Muscle of back (tissue), 11 donors: ENCODE measurements around the gene KATNB1. TPM values are rescaled to one million over a fixed set of nuclear protein-coding genes. Genes with fewer than 3 reads are reported as not detected.
"Not testable (repeated sequence)": the region's sequence is repeated elsewhere in the genome, so short reads cannot be mapped to it uniquely, and the experiment has no call there.

Experiments
- DNase-seq, 3 donors: peaks; one replicate each; pipeline versions ENCODE4 v3.0.0 to v3.0.0-alpha.2; 2013
- polyA plus RNA-seq, 10 donors: library from polyadenylated mRNA; unstranded; fragments of 120-200 nt; gene quantifications; one replicate each; pipeline ENCODE4 v1.2.1, GENCODE V29; 2013; ENCODE audit not compliant: insufficient read length in 10 of 10

KATNB1 gene
- polyA plus RNA-seq, 10 donors: 22.5 to 46.2 (median 36.3) TPM

- no peak for DNase-seq
Measured at GRCh38 chr16:57700781-57701551, 34.6 kb upstream of the KATNB1 start.

GRCh38 chr16:57701759-57702371 is 33.7 kb upstream of the KATNB1 start:
- no peak for DNase-seq

GRCh38 chr16:57703416-57704010 is 32.1 kb upstream of the KATNB1 start:
- DNase-seq: no peak

GRCh38 chr16:57704011-57704904 is 31.3 kb upstream of the KATNB1 start:
- no peak for DNase-seq

GRCh38 chr16:57704905-57705852 is 30.4 kb upstream of the KATNB1 start:
- DNase-seq: no peak

- no peak for DNase-seq
Measured at GRCh38 chr16:57706717-57707116, 28.9 kb upstream of the KATNB1 start.

GRCh38 chr16:57707331-57707730 is 28.2 kb upstream of the KATNB1 start:
- DNase-seq: no peak

GRCh38 chr16:57708168-57708567 is 27.4 kb upstream of the KATNB1 start:
- DNase-seq: no peak

GRCh38 chr16:57709663-57710062 is 25.9 kb upstream of the KATNB1 start:
- DNase-seq: no peak

- DNase-seq: no peak
Measured at GRCh38 chr16:57711346-57711745, 24.2 kb upstream of the KATNB1 start.

- DNase-seq: no peak
Measured at GRCh38 chr16:57711993-57712392, 23.6 kb upstream of the KATNB1 start.

- not testable (repeated sequence) for DNase-seq
Measured at GRCh38 chr16:57712569-57712968, 23.0 kb upstream of the KATNB1 start.

GRCh38 chr16:57713596-57713995 is 22.0 kb upstream of the KATNB1 start:
- no peak for DNase-seq

- DNase-seq: no peak
Measured at GRCh38 chr16:57714047-57714446, 21.5 kb upstream of the KATNB1 start.

- peak in 2 of 3 donors; percentile 13 to 34 for DNase-seq
Measured at GRCh38 chr16:57720142-57720575, 15.4 kb upstream of the KATNB1 start.

GRCh38 chr16:57721356-57722209 is 14.0 kb upstream of the KATNB1 start:
- no peak for DNase-seq

GRCh38 chr16:57722210-57722499 is 13.4 kb upstream of the KATNB1 start:
- no peak for DNase-seq

GRCh38 chr16:57722651-57723050 is 12.9 kb upstream of the KATNB1 start:
- DNase-seq: no peak

- no peak for DNase-seq
Measured at GRCh38 chr16:57723170-57723569, 12.4 kb upstream of the KATNB1 start.

- no peak for DNase-seq
Measured at GRCh38 chr16:57724531-57724930, 11.0 kb upstream of the KATNB1 start.
